ENCODE data around the gene ICOSLG. TPM values are rescaled to one million over a fixed set of nuclear protein-coding genes. Genes with fewer than 3 reads are reported as not detected.

The ICOSLG gene
- total and polyA plus RNA-seq, 2 of the 13 experiments (the other 11 are each of a cell fraction or from before 2014, with no cell fraction given) = 0.51 to 1.3 TPM

DNA sequence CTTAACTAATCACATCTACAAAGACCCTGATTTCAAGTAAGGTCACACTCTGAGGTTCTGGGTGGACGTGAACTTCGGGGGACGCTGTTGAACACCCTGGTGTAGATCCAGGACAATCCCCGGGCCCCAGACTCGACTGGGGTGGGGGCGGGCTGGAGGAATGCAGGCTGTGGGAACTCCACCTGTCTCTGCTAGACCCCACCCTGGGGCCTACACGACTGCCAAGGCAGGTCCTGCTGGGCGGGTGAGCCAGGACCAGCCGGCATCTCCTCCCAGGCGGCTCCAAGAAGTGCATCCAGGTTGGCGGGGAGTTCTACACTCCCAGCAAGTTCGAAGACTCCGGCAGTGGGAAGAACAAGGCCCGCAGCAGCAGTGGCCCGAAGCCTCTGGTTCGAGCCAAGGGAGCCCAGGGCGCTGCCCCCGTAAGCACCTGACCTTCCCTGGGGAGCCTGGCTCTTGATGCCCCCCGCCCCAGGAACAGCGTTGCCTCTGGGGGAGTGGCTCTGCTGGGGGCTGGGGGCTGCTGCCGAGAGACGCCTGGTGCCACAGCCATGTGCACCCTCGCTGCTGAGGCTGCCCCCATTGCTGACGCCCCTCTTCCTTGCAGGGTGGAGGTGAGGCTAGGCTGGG is 48.8 kb upstream of the ICOSLG start (continued):
- TF ChIP-seq ETS1 (CRISPR knock-in tag; IDR thresholded peaks at IDR 0.05) = no peak

DNA sequence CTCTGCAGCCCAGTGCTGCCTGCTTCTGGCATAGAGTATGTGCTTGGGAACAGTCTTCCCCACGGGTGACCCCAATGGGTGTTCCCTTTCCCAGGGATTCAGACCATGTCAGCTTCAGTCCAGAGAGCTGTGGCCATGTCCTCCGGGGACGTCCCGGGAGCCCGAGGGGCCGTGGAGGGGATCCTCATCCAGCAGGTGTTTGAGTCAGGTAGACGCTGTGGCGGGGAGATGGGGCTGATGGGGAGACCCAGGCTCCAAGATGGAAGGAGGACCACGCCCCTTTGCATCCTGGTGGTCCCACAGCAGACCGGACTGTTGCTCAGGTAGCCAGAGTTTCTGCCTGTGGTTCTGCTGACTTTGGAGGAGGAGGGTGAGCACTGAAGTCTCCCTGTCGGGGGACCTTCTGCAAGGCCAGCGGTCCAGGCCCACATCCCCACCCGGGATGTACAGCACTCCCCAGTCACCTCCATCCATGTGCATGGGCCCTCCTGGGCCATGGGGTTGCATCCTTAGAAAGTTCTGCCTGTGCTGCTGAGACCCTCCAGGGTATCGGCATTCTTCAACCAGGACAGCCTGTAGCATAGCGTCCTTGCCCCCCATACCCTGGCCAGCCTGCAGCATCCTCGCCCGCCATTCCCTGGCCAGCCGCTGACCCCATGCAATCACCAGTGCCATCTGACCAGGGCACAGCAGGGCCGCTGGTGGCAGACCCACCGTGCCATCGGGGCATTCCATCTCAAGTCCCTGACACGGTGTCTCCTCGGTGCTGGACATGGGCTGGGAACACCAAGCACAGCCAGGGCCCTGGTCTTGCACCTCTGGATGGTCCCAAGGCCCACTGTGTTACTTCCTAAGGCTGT is 47.7 kb upstream of the ICOSLG start:
- H3K9ac ChIP-seq (ENCODE audit: insufficient read depth, low read depth, low read length) = no peak overlapping the region
- ChIA-PET CTCF (ENCODE audit: low intra/inter-chr PET ratio, low total read pairs) (no interaction called here), POLR2A (no interaction called here)
- no TSS peak for BruUV-seq (replicated peaks)
- FAIRE-seq (no peak), ATAC-seq (no peak), DNase-seq (ENCODE audit: low spot score) (no peak)
- no peak overlapping the region for H3K4me2 ChIP-seq (ENCODE audit: low read depth, low read length)
- no peaks in the 10 kb centered on the region for H3K36me3 ChIP-seq (replicated peaks in 1 of 2; ENCODE audit: control insufficient read depth in 1 of 2, insufficient read depth in 2 of 2, low read length in 2 of 2)
- no peaks in the 10 kb centered on the region for H3K4me1 ChIP-seq (ENCODE audit: insufficient read depth, low read length)
- H3K9me3 ChIP-seq (ENCODE audit: low read length) = no peaks in the 10 kb centered on the region
- WGBS (ENCODE audit: low lambda C conversion rate) = 26% methylated on average over 9 of the region's 23 CpGs
- no peak for TF ChIP-seq ZNF331 (CRISPR knock-in tag; IDR thresholded peaks at IDR 0.05)
- TF ChIP-seq ZNF468 (CRISPR knock-in tag; IDR thresholded peaks at IDR 0.05) = no peak
- no peak for TF ChIP-seq ZNF326 (CRISPR knock-in tag; IDR thresholded peaks at IDR 0.05; ENCODE audit: borderline replicate concordance)
- TF ChIP-seq ZFX (CRISPR knock-in tag; IDR thresholded peaks at IDR 0.05; ENCODE audit: low read depth) = no peak
- no peak for TF ChIP-seq ZNF367 (CRISPR knock-in tag; IDR thresholded peaks at IDR 0.05; ENCODE audit: borderline replicate concordance)
- no peak for TF ChIP-seq ZNF83 (CRISPR knock-in tag; IDR thresholded peaks at IDR 0.05; ENCODE audit: borderline replicate concordance)
- TF ChIP-seq CENPT (CRISPR knock-in tag; IDR thresholded peaks at IDR 0.05; ENCODE audit: low read depth) = no peak
- TF ChIP-seq ZNF136 (CRISPR knock-in tag; IDR thresholded peaks at IDR 0.05; ENCODE audit: low read depth) = no peak
- TF ChIP-seq ZNF441 (CRISPR knock-in tag; IDR thresholded peaks at IDR 0.05; ENCODE audit: borderline replicate concordance) = no peak
- TF ChIP-seq ZNF432 (CRISPR knock-in tag; IDR thresholded peaks at IDR 0.05; ENCODE audit: borderline replicate concordance) = no peak
- TF ChIP-seq NR2F2 (IDR thresholded peaks at IDR 0.05; ENCODE audit: borderline replicate concordance, low read depth) = no peak
- no peak for TF ChIP-seq ATF6 (CRISPR knock-in tag; conservative IDR thresholded peaks at IDR 0.05)
- in situ Hi-C loops (cut with HindIII; ENCODE audit: extremely low pct_ligation_motif_present, low pct_unique_long_range_greater_than_20kb) = no loop called here
- H4K20me1 ChIP-seq (ENCODE audit: insufficient read depth, low read length) = no peaks in the 10 kb centered on the region
- H2AFZ ChIP-seq (ENCODE audit: low read length) = no peak overlapping the region
- H3K4me3 ChIP-seq (replicated peaks in 1 of 3; ENCODE audit: insufficient read depth in 1 of 3, low read depth in 2 of 3, low read length in 3 of 3) = no peak overlapping the region
- H3K27me3 ChIP-seq (ENCODE audit: control insufficient read depth in 1 of 2, insufficient read depth in 2 of 2, low read length in 2 of 2) = peaks cover 6 to 57% of the 10 kb centered on the region in 2 experiments
- intact Hi-C loops (cut with micrococcal nuclease; ENCODE audit: unreplicated experiment) = no loop called here
- H3K27ac ChIP-seq (ENCODE audit: extremely low read length, insufficient read depth, low read length) = no peak overlapping the region
- H3K79me2 ChIP-seq (ENCODE audit: insufficient read depth, low read length) = no peaks in the 10 kb centered on the region
